ENCODE measurements around the gene CAMK2B. TPM values are rescaled to one million over a fixed set of nuclear protein-coding genes. Genes with fewer than 3 reads are reported as not detected.
"Not testable (repeated sequence)": the region's sequence is repeated elsewhere in the genome, so short reads cannot be mapped to it uniquely, and the experiment has no call there.

Gene CAMK2B
- total RNA-seq, 1 donor from 2014 or later = 3.2 TPM

DNA sequence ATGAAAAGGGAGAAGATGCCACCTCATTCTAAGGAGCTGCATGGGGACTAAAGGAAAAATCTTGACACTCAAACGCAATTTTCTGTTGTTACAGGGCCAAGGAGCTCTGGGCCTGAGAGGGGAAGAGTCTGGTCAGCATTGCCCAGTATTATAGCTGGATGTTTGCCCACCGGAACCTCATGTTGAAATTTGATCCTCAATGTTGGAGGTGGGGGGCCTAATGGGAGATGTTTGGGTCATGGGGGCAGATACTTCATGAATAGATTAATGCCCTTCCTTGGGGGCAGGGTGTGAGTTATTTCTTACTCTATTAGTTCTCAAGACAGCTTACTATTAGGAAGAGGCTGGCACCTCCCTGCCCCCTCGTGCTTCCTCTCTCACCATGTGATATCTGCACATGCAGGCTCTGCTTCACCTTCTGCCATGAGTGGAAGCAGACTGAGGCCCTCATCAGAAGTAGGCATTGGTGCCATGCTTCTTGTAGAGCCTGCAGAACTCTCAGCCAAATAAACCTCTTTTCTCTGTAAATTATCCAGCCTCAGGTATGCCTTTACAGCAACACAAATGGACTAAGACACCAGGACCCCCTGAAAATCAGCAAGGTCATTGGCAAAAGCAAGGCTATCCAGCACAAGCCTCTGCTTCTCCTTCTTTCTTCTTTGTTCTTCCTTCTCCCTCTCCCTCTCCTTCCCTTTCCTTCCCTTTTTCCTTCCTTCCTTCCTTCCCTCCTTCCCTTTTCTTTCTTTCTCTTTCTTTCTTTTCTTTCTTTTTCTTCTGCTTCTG is 151.3 kb downstream of the CAMK2B start:
- no peaks in the 10 kb centered on the region for H3K9me3 ChIP-seq
- intact Hi-C loops (cut with DNase I) = no loop called here
- no peak overlapping the region for H3K4me3 ChIP-seq
- TF ChIP-seq, protein P1, sequence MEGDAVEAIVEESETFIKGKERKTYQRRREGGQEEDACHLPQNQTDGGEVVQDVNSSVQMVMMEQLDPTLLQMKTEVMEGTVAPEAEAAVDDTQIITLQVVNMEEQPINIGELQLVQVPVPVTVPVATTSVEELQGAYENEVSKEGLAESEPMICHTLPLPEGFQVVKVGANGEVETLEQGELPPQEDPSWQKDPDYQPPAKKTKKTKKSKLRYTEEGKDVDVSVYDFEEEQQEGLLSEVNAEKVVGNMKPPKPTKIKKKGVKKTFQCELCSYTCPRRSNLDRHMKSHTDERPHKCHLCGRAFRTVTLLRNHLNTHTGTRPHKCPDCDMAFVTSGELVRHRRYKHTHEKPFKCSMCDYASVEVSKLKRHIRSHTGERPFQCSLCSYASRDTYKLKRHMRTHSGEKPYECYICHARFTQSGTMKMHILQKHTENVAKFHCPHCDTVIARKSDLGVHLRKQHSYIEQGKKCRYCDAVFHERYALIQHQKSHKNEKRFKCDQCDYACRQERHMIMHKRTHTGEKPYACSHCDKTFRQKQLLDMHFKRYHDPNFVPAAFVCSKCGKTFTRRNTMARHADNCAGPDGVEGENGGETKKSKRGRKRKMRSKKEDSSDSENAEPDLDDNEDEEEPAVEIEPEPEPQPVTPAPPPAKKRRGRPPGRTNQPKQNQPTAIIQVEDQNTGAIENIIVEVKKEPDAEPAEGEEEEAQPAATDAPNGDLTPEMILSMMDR (IDR thresholded peaks at IDR 0.05) = no peak
- no peak for DNase-seq (ENCODE audit: low spot score in 2 of 2)
- no peak overlapping the region for H3K27ac ChIP-seq
- H3K4me1 ChIP-seq = no peaks in the 10 kb centered on the region
- H3K27me3 ChIP-seq = no peaks in the 10 kb centered on the region
- H3K36me3 ChIP-seq = no peaks in the 10 kb centered on the region

GRCh38 chr7:44172803-44173424 is 152.5 kb downstream of the CAMK2B start:
- Histone ChIP-seq H3K27ac (no peak overlapping the region), H3K27me3 (no peaks in the 10 kb centered on the region), H3K4me3 (no peak overlapping the region), H3K4me1 (no peaks in the 10 kb centered on the region), H3K36me3 (no peaks in the 10 kb centered on the region), H3K9me3 (no peaks in the 10 kb centered on the region)
- no peak for DNase-seq (ENCODE audit: low spot score in 2 of 2)
- TF ChIP-seq, protein P1 (IDR thresholded peaks at IDR 0.05) = no peak
- intact Hi-C loops (cut with DNase I) = no loop called here

- TF ChIP-seq, protein P1 (IDR thresholded peaks at IDR 0.05) = no peak
- no peaks in the 10 kb centered on the region for H3K36me3 ChIP-seq
- no peak overlapping the region for H3K27ac ChIP-seq
- no peaks in the 10 kb centered on the region for H3K4me1 ChIP-seq
- intact Hi-C loops (cut with DNase I) = no loop called here
- H3K9me3 ChIP-seq = no peaks in the 10 kb centered on the region
- H3K4me3 ChIP-seq = no peak overlapping the region
- no peak for DNase-seq (ENCODE audit: low spot score in 2 of 2)
- H3K27me3 ChIP-seq = no peaks in the 10 kb centered on the region
These were observed 153.0 kb downstream of the CAMK2B start for GRCh38 chr7:44172352-44172751.

DNA sequence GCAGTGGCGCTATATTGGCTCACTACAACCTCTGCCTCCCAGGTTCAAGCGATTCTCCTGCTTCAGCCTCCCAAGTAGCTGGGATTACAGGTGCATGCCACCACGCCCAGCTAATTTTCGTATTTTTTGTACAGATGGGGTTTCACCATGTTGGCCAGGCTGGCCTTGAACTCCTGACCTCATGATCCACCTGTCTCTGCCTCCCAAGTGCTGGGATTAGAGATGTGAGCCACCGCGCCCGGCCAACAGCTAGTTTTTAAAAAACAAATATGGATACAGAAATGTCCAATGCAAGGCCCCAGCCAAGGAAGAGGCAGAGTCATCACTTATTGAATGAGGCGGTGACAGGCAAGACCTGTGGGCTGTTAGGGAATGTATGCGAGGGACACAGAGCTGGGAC is 153.5 kb downstream of the CAMK2B start:
- H3K36me3 ChIP-seq; H3K27me3 ChIP-seq; H3K27ac ChIP-seq; intact Hi-C loops (cut with DNase I); H3K9me3 ChIP-seq; H3K4me1 ChIP-seq; H3K4me3 ChIP-seq: not testable (repeated sequence)
- DNase-seq (ENCODE audit: low spot score in 2 of 2) = peak in 1 of 2 donors; percentile 38

DNA sequence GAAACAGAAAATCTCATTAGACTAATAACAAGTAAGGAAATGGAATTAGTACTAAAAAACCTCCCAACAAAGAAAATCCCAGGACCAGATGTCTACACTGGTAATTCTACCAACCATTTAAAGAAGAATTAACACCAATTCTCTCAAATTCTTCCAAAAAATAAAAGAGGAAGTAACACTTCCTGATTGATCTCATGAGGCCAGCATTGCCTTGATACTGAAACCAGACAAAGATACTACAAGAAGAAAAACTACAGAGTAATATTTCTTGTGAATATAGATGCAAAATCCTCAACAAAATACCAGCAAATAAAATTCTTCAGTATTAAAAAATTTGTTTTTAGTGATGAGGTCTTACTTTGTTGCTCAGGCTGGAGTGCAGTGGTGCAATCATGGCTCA is 157.5 kb downstream of the CAMK2B start:
- no peaks in the 10 kb centered on the region for H3K36me3 ChIP-seq
- H3K27me3 ChIP-seq = no peaks in the 10 kb centered on the region
- no peak overlapping the region for H3K4me3 ChIP-seq
- no peaks in the 10 kb centered on the region for H3K4me1 ChIP-seq
- H3K27ac ChIP-seq = no peak overlapping the region
- no peaks in the 10 kb centered on the region for H3K9me3 ChIP-seq
- intact Hi-C loops (cut with DNase I) = no loop called here
- TF ChIP-seq, protein P1 (IDR thresholded peaks at IDR 0.05) = no peak
- no peak for DNase-seq (ENCODE audit: low spot score in 2 of 2)

Other genes with a start within 250 kb of the CAMK2B start
- gene POLM, start 243.1 kb downstream of the CAMK2B start, total RNA-seq = 58.8 TPM
- gene AEBP1, start 221.2 kb downstream of the CAMK2B start, total RNA-seq = 1,349 TPM
- 97.0 TPM for gene POLD2, start 202.0 kb downstream of the CAMK2B start, total RNA-seq
- not detected for gene MYL7, start 184.3 kb downstream of the CAMK2B start, total RNA-seq
- gene GCK, start 136.2 kb downstream of the CAMK2B start, total RNA-seq = 2.7 TPM
- gene YKT6, start 124.6 kb downstream of the CAMK2B start, total RNA-seq = 40.1 TPM
- gene NUDCD3, start 165.1 kb upstream of the CAMK2B start, total RNA-seq = 39.3 TPM
- gene NPC1L1, start 215.7 kb upstream of the CAMK2B start, total RNA-seq = not detected
- 51.0 TPM for gene DDX56, start 248.3 kb upstream of the CAMK2B start, total RNA-seq